Prostate gland (tissue), 2 donors: ENCODE measurements around the gene TCF15.

Experiments used
- POLR2AphosphoS5 ChIP-seq: sonication (generic); formaldehyde crosslinking; IDR thresholded peaks from one replicate; pipeline ENCODE4 v1.6.1; 2017; ENCODE audit warnings: antibody characterized with exemption
- TF ChIP-seq, protein P1 (sequence below), 4 experiments: fragments of 200-600 bp in 2 of 4; fragments of 450-650 bp in 2 of 4; sonication (generic) in 2 of 4; IDR thresholded peaks; 1 replicate in 3 of 4; 2 replicates in 1 of 4; pipeline ENCODE4 v1.5.1; 2016 to 2019; ENCODE audit warnings: antibody characterized with exemption in 4 of 4, mild to moderate bottlenecking in 2 of 4, moderate library complexity in 2 of 4

- TF ChIP-seq POLR2AphosphoS5 = no peak
- TF ChIP-seq, protein P1, sequence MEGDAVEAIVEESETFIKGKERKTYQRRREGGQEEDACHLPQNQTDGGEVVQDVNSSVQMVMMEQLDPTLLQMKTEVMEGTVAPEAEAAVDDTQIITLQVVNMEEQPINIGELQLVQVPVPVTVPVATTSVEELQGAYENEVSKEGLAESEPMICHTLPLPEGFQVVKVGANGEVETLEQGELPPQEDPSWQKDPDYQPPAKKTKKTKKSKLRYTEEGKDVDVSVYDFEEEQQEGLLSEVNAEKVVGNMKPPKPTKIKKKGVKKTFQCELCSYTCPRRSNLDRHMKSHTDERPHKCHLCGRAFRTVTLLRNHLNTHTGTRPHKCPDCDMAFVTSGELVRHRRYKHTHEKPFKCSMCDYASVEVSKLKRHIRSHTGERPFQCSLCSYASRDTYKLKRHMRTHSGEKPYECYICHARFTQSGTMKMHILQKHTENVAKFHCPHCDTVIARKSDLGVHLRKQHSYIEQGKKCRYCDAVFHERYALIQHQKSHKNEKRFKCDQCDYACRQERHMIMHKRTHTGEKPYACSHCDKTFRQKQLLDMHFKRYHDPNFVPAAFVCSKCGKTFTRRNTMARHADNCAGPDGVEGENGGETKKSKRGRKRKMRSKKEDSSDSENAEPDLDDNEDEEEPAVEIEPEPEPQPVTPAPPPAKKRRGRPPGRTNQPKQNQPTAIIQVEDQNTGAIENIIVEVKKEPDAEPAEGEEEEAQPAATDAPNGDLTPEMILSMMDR (IDR thresholded peaks at IDR 0.05) = no peak
Measured at GRCh38 chr20:650954-651353, 40.8 kb upstream of the TCF15 start.
